Measurements from ENCODE around the gene HBS1L. TPM values are rescaled to one million over a fixed set of nuclear protein-coding genes. Genes with fewer than 3 reads are reported as not detected.

The HBS1L gene
- total and polyA plus RNA-seq, 4 donors, result 32.7 to 89.0 (median 52.2) TPM

- no peak for TF ChIP-seq RXRA (IDR thresholded peaks at IDR 0.05)
Observed at GRCh38 chr6:135018941-135019340, 35.7 kb downstream of the HBS1L start (continued).

GRCh38 chr6:135018052-135018451 lies 36.6 kb downstream of the HBS1L start:
- H3K4me1 ChIP-seq (ENCODE audit: control insufficient read depth in 4 of 4, insufficient read depth in 4 of 4, low read length in 3 of 4), result no peaks in the 10 kb centered on the region
- H3K9ac ChIP-seq (ENCODE audit: low read depth in 1 of 2, low read length in 2 of 2), result no peak overlapping the region
- H3K27me3 ChIP-seq (ENCODE audit: control insufficient read depth in 4 of 4, insufficient read depth in 4 of 4, low read length in 3 of 4), result no peaks in the 10 kb centered on the region
- no peak for DNase-seq (ENCODE audit: low spot score)
- 94% methylated on average over 2 of the region's 2 CpGs for WGBS
- TF ChIP-seq HNF4A (conservative IDR thresholded peaks at IDR 0.05) (no peak), ATF3 (IDR thresholded peaks at IDR 0.05) (no peak), ZBTB33 (IDR thresholded peaks at IDR 0.05) (no peak), GABPA (IDR thresholded peaks at IDR 0.05 in 1 of 2, conservative IDR thresholded peaks at IDR 0.05 in 1 of 2) (no peak), MAX (IDR thresholded peaks at IDR 0.05) (no peak), RAD21 (IDR thresholded peaks at IDR 0.05) (no peak), HNF4G (IDR thresholded peaks at IDR 0.05) (no peak), CTCF (IDR thresholded peaks at IDR 0.05; ENCODE audit: low read depth, low read length, missing input control) (no peak), RXRA (IDR thresholded peaks at IDR 0.05) (no peak), YY1 (IDR thresholded peaks at IDR 0.05) (no peak), FOXA1 (IDR thresholded peaks at IDR 0.05) (no peak), SP1 (IDR thresholded peaks at IDR 0.05) (no peak), EGR1 (IDR thresholded peaks at IDR 0.05; ENCODE audit: low read depth in 2 of 2) (no peak), REST (IDR thresholded peaks at IDR 0.05) (no peak), TAF1 (conservative IDR thresholded peaks at IDR 0.05) (no peak), JUND (IDR thresholded peaks at IDR 0.05) (no peak), NR2F2 (IDR thresholded peaks at IDR 0.05) (no peak), FOXA2 (IDR thresholded peaks at IDR 0.05) (no peak)
- H3K36me3 ChIP-seq (ENCODE audit: control insufficient read depth in 4 of 4, insufficient read depth in 3 of 4, low read depth in 1 of 4, low read length in 3 of 4), result peaks cover 0 to 2% (median 0%) of the 10 kb centered on the region in 4 donors
- H3K27ac ChIP-seq (ENCODE audit: low read depth in 1 of 2, low read length in 2 of 2), result no peak overlapping the region
- H3K4me3 ChIP-seq (ENCODE audit: low read depth in 1 of 3, low read length in 3 of 3), result no peak overlapping the region
- H3K9me3 ChIP-seq (ENCODE audit: control insufficient read depth in 4 of 4, low read length in 3 of 4), result no peaks in the 10 kb centered on the region

Data from liver (tissue), 9 donors.